LNCaP clone FGC (cell line): Measurements from ENCODE around the gene ESYT2.

Experiments
- DNase-seq: peaks from one replicate; pipeline ENCODE4 v3.0.0-alpha.2; 2011; ENCODE audit warnings: low read depth
- H3K4me3 ChIP-seq: 2 replicates; pipeline ENCODE4 v1.5.1; 2011; ENCODE audit warnings: mild to moderate bottlenecking, low read depth, low read length, control low read depth
- TF ChIP-seq, protein P1 (sequence below): IDR thresholded peaks from 2 replicates; pipeline ENCODE4 v1.5.1; 2012; ENCODE audit warnings: mild to moderate bottlenecking; ENCODE audit not compliant: control insufficient read depth, insufficient read depth; ENCODE audit errors: extremely low read depth

ESYT2 gene

DNA sequence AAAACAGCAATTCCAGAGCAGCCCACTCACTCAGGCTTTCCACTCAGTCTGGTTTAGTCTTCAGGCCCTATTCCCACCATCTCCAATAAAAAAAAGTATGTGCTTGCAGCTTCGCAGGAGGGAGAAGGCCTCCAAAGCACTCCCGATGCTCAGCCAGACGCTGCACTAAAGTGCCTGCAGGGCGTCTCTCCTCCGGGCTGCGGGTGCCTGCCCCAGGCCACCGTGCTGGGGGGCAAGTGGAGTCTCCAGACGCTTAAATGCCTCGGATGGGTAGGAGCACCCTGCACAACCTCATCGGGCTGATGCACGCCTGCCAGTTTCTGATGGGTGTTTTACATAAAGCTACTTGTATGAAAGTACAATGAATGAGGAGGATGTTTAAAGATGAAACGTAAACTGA is 93.4 kb downstream of the ESYT2 start:
- DNase-seq: no peak
- H3K4me3 ChIP-seq: no peak overlapping the region
- TF ChIP-seq, protein P1, sequence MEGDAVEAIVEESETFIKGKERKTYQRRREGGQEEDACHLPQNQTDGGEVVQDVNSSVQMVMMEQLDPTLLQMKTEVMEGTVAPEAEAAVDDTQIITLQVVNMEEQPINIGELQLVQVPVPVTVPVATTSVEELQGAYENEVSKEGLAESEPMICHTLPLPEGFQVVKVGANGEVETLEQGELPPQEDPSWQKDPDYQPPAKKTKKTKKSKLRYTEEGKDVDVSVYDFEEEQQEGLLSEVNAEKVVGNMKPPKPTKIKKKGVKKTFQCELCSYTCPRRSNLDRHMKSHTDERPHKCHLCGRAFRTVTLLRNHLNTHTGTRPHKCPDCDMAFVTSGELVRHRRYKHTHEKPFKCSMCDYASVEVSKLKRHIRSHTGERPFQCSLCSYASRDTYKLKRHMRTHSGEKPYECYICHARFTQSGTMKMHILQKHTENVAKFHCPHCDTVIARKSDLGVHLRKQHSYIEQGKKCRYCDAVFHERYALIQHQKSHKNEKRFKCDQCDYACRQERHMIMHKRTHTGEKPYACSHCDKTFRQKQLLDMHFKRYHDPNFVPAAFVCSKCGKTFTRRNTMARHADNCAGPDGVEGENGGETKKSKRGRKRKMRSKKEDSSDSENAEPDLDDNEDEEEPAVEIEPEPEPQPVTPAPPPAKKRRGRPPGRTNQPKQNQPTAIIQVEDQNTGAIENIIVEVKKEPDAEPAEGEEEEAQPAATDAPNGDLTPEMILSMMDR: no peak

DNA sequence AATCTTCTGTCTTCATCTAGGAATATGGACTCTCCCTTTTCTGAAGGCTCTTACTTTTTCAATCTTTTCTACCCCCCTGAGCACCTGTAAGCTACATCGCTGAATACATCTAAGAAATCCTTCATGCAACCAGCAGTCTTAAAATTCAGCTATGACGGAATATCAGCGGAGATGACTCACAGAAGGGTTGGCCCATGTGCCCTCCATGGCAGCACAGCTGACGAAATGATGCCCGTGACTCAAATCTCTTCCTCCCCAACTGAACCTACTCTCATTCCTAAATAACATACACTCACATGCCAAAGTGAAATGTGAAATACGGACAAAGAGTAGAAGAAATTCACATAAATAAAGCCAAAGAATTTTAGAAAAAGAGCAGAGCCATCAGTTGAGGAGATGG is 94.4 kb downstream of the ESYT2 start:
- no peak overlapping the region for H3K4me3 ChIP-seq
- TF ChIP-seq, protein P1: no peak
- DNase-seq: no peak

DNA sequence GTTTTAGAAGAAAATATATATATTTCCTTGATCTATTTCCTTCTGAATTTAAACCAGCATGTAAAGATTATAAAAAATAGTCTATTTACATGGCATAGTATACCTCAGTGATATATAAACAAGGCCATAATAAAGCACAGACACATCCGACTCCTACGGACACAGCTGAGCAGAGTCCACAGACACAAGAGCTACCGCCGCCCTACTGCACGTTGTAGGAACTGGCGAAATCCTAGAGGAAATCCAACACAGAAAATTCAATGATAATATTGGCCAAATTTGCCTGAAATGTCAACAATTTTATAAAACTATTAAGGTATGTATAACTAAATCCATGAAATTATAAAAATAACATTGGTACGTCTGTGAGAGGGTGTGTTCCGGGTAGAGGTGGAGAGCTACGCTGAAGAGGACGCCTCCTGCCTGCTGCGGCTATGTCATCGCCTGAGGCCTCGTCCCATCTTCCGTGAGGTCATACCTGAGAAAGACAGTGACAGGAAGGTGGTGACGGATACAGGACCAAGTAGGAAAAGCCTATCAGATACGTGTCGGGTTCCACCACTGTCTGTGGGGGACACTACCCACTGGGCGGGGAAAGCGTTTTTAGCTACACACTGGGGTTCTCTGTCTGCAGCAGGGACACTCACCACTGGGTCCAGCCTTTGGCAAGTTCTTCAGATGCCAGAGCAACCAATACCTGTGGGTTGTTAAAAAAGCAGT is 95.4 kb downstream of the ESYT2 start:
- TF ChIP-seq, protein P1: peak; percentile 18; the same call in 1 of the 2 replicates
- no peak overlapping the region for H3K4me3 ChIP-seq
- no peak for DNase-seq

- DNase-seq: peak; percentile 67
- H3K4me3 ChIP-seq: no peak overlapping the region
- TF ChIP-seq, protein P1: no peak
Observed at GRCh38 chr7:158733220-158733519, 96.1 kb downstream of the ESYT2 start.

DNA sequence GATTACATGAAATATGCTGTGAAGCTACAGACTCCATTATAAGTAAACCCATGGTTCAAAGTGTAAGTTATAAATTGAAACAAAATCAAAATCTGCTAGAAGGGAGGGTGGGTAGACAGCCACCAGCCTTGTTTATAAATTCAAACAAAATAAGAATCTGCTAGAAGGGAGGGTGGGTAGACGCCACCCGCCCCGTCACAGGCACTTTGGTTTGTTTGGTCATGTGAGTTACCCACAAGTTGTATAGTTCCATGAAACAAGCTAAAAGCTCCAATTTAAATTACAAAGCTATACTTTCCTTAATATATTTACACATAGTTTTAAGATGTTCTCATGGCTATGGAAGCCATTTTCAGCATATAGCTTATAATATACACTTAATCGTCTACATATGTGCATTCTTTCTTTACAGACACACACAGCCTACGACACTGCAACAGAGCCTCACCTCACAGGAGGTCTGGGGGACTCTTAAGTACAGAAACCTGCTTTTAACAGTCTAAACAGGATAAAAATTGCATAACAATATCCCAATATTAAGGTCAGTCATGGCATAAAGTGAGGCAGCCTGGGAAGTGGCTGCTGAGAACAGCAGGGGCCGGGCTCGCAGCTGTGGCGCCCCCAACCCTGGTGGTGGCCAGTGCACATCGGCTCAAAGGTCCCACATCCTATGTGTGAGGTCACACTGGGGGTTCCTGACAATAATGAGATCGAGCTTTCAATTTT is 96.7 kb downstream of the ESYT2 start:
- H3K4me3 ChIP-seq: no peak overlapping the region
- TF ChIP-seq, protein P1: no peak
- no peak for DNase-seq

GRCh38 chr7:158731761-158732160 is 97.5 kb downstream of the ESYT2 start:
- TF ChIP-seq, protein P1: no peak
- no peak for DNase-seq
- no peak overlapping the region for H3K4me3 ChIP-seq
